HEK293T (cell line): ENCODE data around the gene SMYD4.

Experiments
- CTCF ChIA-PET: fragments of 350-600 bp; formaldehyde crosslinking; extraction: SDS; loops from one replicate; lab custom pipeline; 2021; ENCODE audit warnings: antibody characterized with exemption, inconsistent platforms; lab: Yijun Ruan, JAX
- POLR2A ChIA-PET: fragments of 350-600 bp; formaldehyde crosslinking; extraction: SDS; loops from one replicate; lab custom pipeline; 2020; ENCODE audit warnings: antibody characterized with exemption, inconsistent platforms; lab: Yijun Ruan, JAX
- DNase-seq: peaks from one replicate; pipeline ENCODE4 v3.0.0; 2012; ENCODE audit warnings: mixed read lengths; ENCODE audit errors: extremely low spot score
- ARNT ChIP-seq: fragments of 450-650 bp; IDR thresholded peaks from 2 replicates; pipeline ENCODE4 v1.6.1; 2017; ENCODE audit warnings: mild to moderate bottlenecking
- BHLHE40 ChIP-seq: fragments of 450-650 bp; IDR thresholded peaks from 2 replicates; pipeline ENCODE4 v1.6.1; 2016; ENCODE audit warnings: mild to moderate bottlenecking, moderate library complexity, borderline replicate concordance
- CTBP1 ChIP-seq: fragments of 450-650 bp; IDR thresholded peaks from 2 replicates; pipeline ENCODE4 v1.6.1; 2016; ENCODE audit warnings: borderline replicate concordance
- ELF4 ChIP-seq: fragments of 450-650 bp; IDR thresholded peaks from 2 replicates; pipeline ENCODE4 v1.6.1; 2017; ENCODE audit warnings: antibody characterized with exemption
- FOXA1 ChIP-seq: fragments of 450-650 bp; IDR thresholded peaks from 2 replicates; pipeline ENCODE4 v1.6.1; 2016; ENCODE audit warnings: mild to moderate bottlenecking
- FOXK2 ChIP-seq: fragments of 450-650 bp; IDR thresholded peaks from 2 replicates; pipeline ENCODE4 v1.6.1; 2016; ENCODE audit warnings: mild to moderate bottlenecking
- FOXM1 ChIP-seq: fragments of 450-650 bp; IDR thresholded peaks from 2 replicates; pipeline ENCODE4 v1.6.1; 2017; ENCODE audit warnings: mild to moderate bottlenecking, borderline replicate concordance
- HDGF ChIP-seq: fragments of 450-650 bp; IDR thresholded peaks from 2 replicates; pipeline ENCODE4 v1.6.1; 2017; ENCODE audit warnings: antibody characterized with exemption, borderline replicate concordance
- L3MBTL2 ChIP-seq: fragments of 450-650 bp; conservative IDR thresholded peaks from 2 replicates; pipeline ENCODE4 v1.6.1; 2016; ENCODE audit warnings: mild to moderate bottlenecking
- LEF1 ChIP-seq: fragments of 450-650 bp; IDR thresholded peaks from 2 replicates; pipeline ENCODE4 v1.6.1; 2017; ENCODE audit warnings: mild to moderate bottlenecking, borderline replicate concordance
- NFRKB ChIP-seq: fragments of 450-650 bp; IDR thresholded peaks from 2 replicates; pipeline ENCODE4 v1.6.1; 2016; ENCODE audit warnings: mild to moderate bottlenecking, moderate library complexity
- SP1 ChIP-seq: fragments of 450-650 bp; IDR thresholded peaks from 2 replicates; pipeline ENCODE4 v1.6.1; 2017
- SUZ12 ChIP-seq: fragments of 450-650 bp; IDR thresholded peaks from 2 replicates; pipeline ENCODE4 v1.6.1; 2016; ENCODE audit warnings: mild to moderate bottlenecking
- TARDBP ChIP-seq: fragments of 450-650 bp; IDR thresholded peaks from 2 replicates; pipeline ENCODE4 v1.6.1; 2016
- ZNF384 ChIP-seq: fragments of 450-650 bp; IDR thresholded peaks from 2 replicates; pipeline ENCODE4 v1.6.1; 2016
- TF ChIP-seq, protein P1 (sequence below): fragments of 450-650 bp; IDR thresholded peaks from 2 replicates; pipeline ENCODE4 v1.6.1; 2016

Gene SMYD4

DNA sequence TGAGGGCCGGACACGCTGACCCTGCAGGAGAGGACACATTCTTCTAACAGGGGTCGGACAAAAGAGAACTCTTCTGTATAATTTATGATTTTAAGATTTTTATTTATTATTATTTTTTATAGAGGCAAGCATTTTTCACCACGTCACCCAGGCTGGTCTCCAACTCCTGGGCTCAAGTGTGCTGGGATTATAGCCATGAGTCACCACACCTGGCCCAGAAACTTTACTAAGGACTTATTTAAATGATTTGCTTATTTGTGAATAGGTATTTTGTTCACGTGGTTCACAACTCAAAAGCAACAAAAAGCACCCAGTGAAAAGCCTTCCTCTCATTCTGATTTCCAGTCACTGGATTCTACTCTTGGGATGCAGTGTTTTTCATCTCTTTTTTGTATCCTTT, 70.2 kb downstream of the SMYD4 start:
- POLR2A ChIA-PET, result no interaction called here
- CTCF ChIA-PET, result no interaction called here

DNA sequence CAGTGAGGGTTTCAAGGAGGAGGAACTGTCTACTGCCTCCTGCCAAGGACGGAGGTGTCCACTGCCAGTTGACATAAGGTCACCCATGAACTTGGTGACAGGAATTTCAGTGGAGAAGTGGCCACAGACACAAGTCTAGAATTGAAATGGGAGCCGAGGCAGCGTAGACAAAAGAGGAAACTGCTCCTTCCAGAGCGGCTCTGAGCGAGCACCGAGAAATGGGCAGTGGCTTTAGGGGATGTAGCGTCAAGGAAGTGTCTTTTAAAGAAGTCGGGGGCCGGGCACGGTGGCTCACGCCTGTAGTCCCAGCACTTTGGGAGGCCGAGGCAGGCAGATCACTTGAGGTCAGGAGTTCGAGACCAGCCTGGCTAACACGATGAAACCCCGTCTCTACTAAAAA, 70.9 kb downstream of the SMYD4 start:
- ChIA-PET CTCF (no interaction called here), POLR2A (no interaction called here)

More for the DNA sequence above, 70.2 kb downstream of the SMYD4 start:
- DNase-seq, result no peak
- TF ChIP-seq CTBP1, result no peak
- TF ChIP-seq FOXA1, result no peak
- no peak for TF ChIP-seq SUZ12
- TF ChIP-seq L3MBTL2, result no peak
- TF ChIP-seq TARDBP, result no peak
- TF ChIP-seq NFRKB, result no peak
- no peak for TF ChIP-seq HDGF
- TF ChIP-seq ZNF384, result no peak
- TF ChIP-seq ELF4, result no peak
- TF ChIP-seq, protein P1, sequence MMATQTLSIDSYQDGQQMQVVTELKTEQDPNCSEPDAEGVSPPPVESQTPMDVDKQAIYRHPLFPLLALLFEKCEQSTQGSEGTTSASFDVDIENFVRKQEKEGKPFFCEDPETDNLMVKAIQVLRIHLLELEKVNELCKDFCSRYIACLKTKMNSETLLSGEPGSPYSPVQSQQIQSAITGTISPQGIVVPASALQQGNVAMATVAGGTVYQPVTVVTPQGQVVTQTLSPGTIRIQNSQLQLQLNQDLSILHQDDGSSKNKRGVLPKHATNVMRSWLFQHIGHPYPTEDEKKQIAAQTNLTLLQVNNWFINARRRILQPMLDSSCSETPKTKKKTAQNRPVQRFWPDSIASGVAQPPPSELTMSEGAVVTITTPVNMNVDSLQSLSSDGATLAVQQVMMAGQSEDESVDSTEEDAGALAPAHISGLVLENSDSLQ, result no peak
- no peak for TF ChIP-seq FOXK2
- no peak for TF ChIP-seq LEF1
- no peak for TF ChIP-seq BHLHE40
- no peak for TF ChIP-seq SP1
- no peak for TF ChIP-seq FOXM1
- TF ChIP-seq ARNT, result no peak

DNA sequence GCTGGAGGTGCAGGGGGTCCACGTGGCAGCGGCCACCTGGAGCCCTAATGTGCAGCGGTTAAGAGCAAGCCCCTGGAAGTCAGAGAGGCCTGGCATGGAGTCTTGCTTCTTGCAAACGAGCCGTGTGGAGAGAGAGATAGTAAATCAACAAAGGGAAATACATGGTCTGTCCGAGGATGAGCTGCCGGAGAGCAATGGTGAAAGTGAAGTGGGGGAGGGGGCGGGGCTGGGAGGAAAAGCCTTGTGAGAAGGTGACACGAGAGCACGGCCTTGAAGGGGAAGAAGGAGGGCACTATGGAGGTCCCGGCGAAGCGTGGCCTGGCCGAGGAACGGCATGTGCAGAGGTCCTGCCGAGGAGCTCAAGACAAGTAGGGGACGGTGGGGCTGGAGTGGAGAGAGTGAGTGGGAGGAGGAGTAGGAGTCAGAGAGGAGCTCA, 73.9 kb downstream of the SMYD4 start:
- ChIA-PET CTCF (no interaction called here), POLR2A (interaction anchor here (0.6 kb wide), 1 partner anchor 55 kb away, joined by 3 read pairs; no protein-coding TSS in a partner anchor)
- DNase-seq, result no peak
- TF ChIP-seq LEF1 (no peak), SP1 (no peak), SUZ12 (no peak), BHLHE40 (no peak), HDGF (no peak), ARNT (no peak), FOXA1 (no peak), ZNF384 (no peak), CTBP1 (no peak), NFRKB (no peak), FOXK2 (no peak), TARDBP (no peak), FOXM1 (no peak), ELF4 (no peak), L3MBTL2 (no peak)
- TF ChIP-seq, protein P1, result no peak

More for the DNA sequence above, 70.9 kb downstream of the SMYD4 start:
- no peak for DNase-seq
- TF ChIP-seq FOXA1 (no peak), ARNT (no peak), SP1 (no peak), TARDBP (no peak), ZNF384 (no peak), NFRKB (no peak), SUZ12 (no peak), L3MBTL2 (no peak), BHLHE40 (no peak), LEF1 (no peak), ELF4 (no peak), CTBP1 (no peak)

DNA sequence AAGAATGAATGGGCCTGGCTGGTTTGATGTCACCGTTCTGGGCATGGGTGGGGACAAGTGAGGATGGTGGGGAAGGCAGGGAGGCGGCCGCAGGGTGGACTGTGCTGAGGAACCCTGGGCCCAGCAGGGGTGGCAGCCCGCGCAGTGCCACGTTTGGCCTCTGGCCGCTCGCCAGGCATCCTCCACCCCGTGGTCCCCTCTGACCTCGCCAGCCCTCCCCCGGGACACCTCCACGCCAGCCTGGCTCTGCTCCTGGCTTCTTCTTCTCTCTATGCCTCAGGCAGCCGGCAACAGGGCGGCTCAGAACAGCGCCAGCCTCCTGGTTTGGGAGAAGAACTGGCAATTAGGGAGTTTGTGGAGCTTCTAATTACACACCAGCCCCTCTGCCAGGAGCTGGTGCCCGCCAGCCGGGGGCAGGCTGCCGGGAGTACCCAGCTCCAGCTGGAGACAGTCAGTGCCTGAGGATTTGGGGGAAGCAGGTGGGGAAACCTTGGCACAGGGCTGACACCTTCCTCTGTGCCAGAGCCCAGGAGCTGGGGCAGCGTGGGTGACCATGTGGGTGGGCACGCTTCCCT, 74.4 kb downstream of the SMYD4 start:
- POLR2A ChIA-PET, result interaction anchor here (0.6 kb wide), 1 partner anchor 56 kb away, joined by 3 read pairs; no protein-coding TSS in a partner anchor
- CTCF ChIA-PET, result no interaction called here
- TF ChIP-seq HDGF (no peak), LEF1 (no peak), CTBP1 (no peak), SUZ12 (no peak), TARDBP (no peak), BHLHE40 (no peak), ELF4 (no peak), FOXM1 (no peak), FOXA1 (no peak), L3MBTL2 (no peak), SP1 (no peak), NFRKB (no peak), FOXK2 (no peak)
- DNase-seq, result no peak

DNA sequence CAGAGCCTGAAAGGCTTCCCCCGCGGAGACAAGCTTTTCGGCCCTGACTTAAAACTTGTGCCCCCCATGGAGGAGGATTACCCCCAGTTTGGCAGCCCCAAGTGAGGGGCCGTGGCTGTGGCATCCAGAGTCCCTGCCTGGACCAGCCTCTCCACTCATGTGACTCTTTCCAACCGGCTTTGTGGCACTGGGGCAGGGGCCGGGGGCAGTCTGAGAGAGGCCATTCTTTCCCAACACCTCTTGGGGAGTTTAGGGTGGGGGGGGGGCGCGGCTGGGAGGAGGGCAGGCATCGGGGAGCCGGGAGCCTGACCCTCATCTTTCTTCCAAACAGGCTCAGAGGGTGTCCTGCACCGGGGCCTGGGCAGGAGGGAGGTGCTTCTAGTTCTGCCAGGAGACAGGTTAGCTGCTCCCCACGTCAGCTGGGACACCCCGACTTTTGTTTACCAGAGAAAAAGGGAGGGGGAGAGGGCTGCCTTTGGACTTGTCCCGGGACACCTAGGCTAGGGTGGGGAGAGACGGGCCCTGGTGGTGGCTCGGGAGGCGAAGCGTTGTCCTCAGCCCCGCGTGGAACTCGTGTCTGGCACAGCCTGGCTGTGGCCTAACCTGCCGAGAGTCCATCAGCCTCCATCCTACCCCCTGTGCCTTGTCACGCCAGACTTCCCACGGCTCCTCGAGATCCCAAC, 75.1 kb downstream of the SMYD4 start:
- CTCF ChIA-PET, result no interaction called here
- POLR2A ChIA-PET, result interaction anchor here (2.8 kb wide), 1 partner anchor 8 kb away, joined by 14 read pairs; the partner anchor contains the start of gene SERPINF1
- no peak for DNase-seq
- TF ChIP-seq L3MBTL2 (no peak), SUZ12 (no peak), BHLHE40 (no peak), SP1 (no peak)
